Endothelial cell of umbilical vein (primary cell): Measurements from ENCODE around the gene CCDC66.

Source experiments
- CTCF ChIP-seq, 2 donors: IDR thresholded peaks; 1 replicate in 1 of 2; 2 replicates in 1 of 2; pipeline ENCODE4 v1.5.1; 2011; ENCODE audit warnings: low read length in 2 of 2, mild to moderate bottlenecking in 2 of 2, moderate library complexity in 2 of 2, control low read depth in 1 of 2, inconsistent platforms in 1 of 2, low read depth in 1 of 2; ENCODE audit not compliant: insufficient read depth in 1 of 2; ENCODE audit errors: extremely low read depth in 1 of 2
- EZH2 ChIP-seq: IDR thresholded peaks from 2 replicates; pipeline ENCODE4 v1.6.1; 2012; ENCODE audit warnings: borderline replicate concordance, low read depth, mild to moderate bottlenecking, moderate library complexity, low read length, inconsistent platforms; ENCODE audit not compliant: severe bottlenecking
- FOS ChIP-seq: IDR thresholded peaks from 2 replicates; pipeline ENCODE4 v1.6.1; 2011; ENCODE audit warnings: mild to moderate bottlenecking, low read length, moderate library complexity, borderline replicate concordance; ENCODE audit not compliant: insufficient read depth
- GATA2 ChIP-seq: IDR thresholded peaks from 2 replicates; pipeline ENCODE4 v1.7.0; 2011; ENCODE audit warnings: low read depth, mild to moderate bottlenecking, moderate library complexity, mixed read lengths, low read length; ENCODE audit not compliant: insufficient read length, insufficient read depth
- MAX ChIP-seq: IDR thresholded peaks from 2 replicates; pipeline ENCODE4 v1.6.1; 2011; ENCODE audit not compliant: insufficient read depth, insufficient read length
- MYC ChIP-seq: IDR thresholded peaks from one replicate; pipeline ENCODE4 v1.6.1; 2011; ENCODE audit warnings: mild to moderate bottlenecking, low read depth, low read length
- POLR2A ChIP-seq: IDR thresholded peaks from 2 replicates; pipeline ENCODE4 v1.6.1; 2012; ENCODE audit warnings: low read depth, mild to moderate bottlenecking, control low read depth, low read length
- POLR2AphosphoS5 ChIP-seq: IDR thresholded peaks from 2 replicates; pipeline ENCODE4 v1.6.1; 2012; ENCODE audit warnings: low read depth, mild to moderate bottlenecking, control low read depth, low read length, moderate library complexity; ENCODE audit not compliant: insufficient read depth

GRCh38 chr3:56629451-56629850, 72.5 kb downstream of the CCDC66 start:
- no peak for TF ChIP-seq POLR2A
- TF ChIP-seq CTCF (IDR thresholded peaks at IDR 0.05; ENCODE audit: extremely low read depth in 1 of 2, insufficient read depth in 1 of 2, low read depth in 1 of 2, low read length in 2 of 2): no peak
- no peak for TF ChIP-seq POLR2AphosphoS5
- TF ChIP-seq MAX: no peak
- TF ChIP-seq MYC: no peak
- no peak for TF ChIP-seq GATA2
- no peak for TF ChIP-seq EZH2
- TF ChIP-seq FOS: no peak
